Measurements from ENCODE around the gene WDR43.

DNA sequence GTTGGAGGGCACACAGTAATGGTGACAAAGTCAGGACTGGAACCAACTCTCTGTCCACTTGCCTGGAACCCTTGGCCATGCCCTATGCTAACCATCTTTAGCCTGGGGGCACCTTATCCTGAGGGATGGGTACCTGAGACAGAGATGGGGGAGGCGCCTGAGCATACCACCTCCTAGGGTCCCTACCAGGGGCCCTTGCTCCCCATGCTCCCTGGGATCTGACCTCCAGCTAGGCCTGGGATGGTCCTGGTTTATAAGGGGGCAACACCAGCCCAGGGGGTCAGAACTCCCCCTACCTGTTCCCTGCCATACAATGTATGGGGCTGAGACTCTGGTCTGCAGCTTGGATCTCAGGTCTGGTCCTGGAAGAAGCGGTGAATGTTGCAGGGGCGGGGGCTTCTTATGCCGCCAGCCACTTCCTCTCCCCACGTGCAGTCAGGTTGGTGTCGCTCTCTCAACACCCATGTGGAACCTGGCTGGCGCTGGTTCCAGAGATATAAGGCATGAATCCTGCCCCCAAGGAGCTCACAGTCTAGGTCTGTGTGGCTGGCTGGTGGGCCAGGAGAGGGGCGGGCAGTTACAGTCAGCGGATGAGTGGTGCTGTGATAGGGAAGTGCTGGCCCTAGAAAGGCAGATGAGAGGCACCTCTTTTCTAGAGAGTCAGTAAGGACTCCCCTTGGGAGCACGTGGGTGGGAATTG, 82.9 kb downstream of the WDR43 start:
- TF ChIP-seq CTCF (conservative IDR thresholded peaks at IDR 0.05; ENCODE audit: low read depth, low read length) (no peak), EZH2 (IDR thresholded peaks at IDR 0.05; ENCODE audit: low read length, unreplicated experiment) (no peak)

Measured in PC-3 (cell line).